ENCODE results near the gene FRMD4B.

FRMD4B gene

GRCh38 chr3:69255928-69256327 is 130.0 kb downstream of the FRMD4B start:
- no peak for DNase-seq (ENCODE audit: low read depth in 1 of 2, low spot score in 1 of 2)
- TF ChIP-seq GABPA (IDR thresholded peaks at IDR 0.05; ENCODE audit: low read depth) (no peak), CTCF (IDR thresholded peaks at IDR 0.05; ENCODE audit: insufficient read depth, low read length) (no peak), REST (IDR thresholded peaks at IDR 0.05; ENCODE audit: insufficient replicate concordance, low read depth) (no peak), SPI1 (IDR thresholded peaks at IDR 0.05; ENCODE audit: borderline replicate concordance, low read depth) (no peak), POLR2AphosphoS5 (IDR thresholded peaks at IDR 0.05; ENCODE audit: low read depth) (no peak)

DNA sequence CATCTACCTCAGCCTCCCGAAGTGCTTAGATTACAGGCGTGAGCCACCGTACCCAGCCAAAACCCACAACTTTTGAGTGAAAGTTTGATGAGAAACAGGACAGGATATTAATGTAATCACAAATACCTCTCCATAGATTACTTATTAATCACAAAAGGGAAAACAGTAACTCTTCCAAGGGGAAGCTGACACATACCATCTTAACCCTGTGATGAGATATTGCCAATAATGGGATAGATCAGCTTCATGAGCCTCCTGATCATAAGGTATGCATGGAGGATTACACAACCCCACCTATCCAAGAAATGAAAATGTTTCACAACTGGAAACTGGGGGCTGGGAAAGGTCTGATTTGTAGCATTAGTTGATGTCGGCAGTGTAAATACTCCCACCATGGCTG is 131.5 kb downstream of the FRMD4B start:
- Histone ChIP-seq H3K27me3 (ENCODE audit: insufficient read depth, poor library complexity, severe bottlenecking) (no peaks in the 10 kb centered on the region), H3K27ac (replicated peaks) (no peak overlapping the region), H3K4me3 (replicated peaks; ENCODE audit: insufficient read depth, low read length) (no peak overlapping the region)
- TF ChIP-seq GABPA (IDR thresholded peaks at IDR 0.05; ENCODE audit: low read depth) (no peak), CTCF (IDR thresholded peaks at IDR 0.05; ENCODE audit: insufficient read depth, low read length) (no peak), POLR2AphosphoS5 (IDR thresholded peaks at IDR 0.05; ENCODE audit: low read depth) (no peak), SPI1 (IDR thresholded peaks at IDR 0.05; ENCODE audit: borderline replicate concordance, low read depth) (no peak), REST (IDR thresholded peaks at IDR 0.05; ENCODE audit: insufficient replicate concordance, low read depth) (no peak)
- no peak for DNase-seq (ENCODE audit: low read depth in 1 of 2, low spot score in 1 of 2)

More at GRCh38 chr3:69255928-69256327, 130.0 kb downstream of the FRMD4B start:
- Histone ChIP-seq H3K27ac (replicated peaks) (no peak overlapping the region), H3K27me3 (ENCODE audit: insufficient read depth, poor library complexity, severe bottlenecking) (no peaks in the 10 kb centered on the region), H3K4me3 (replicated peaks; ENCODE audit: insufficient read depth, low read length) (no peak overlapping the region)

DNA sequence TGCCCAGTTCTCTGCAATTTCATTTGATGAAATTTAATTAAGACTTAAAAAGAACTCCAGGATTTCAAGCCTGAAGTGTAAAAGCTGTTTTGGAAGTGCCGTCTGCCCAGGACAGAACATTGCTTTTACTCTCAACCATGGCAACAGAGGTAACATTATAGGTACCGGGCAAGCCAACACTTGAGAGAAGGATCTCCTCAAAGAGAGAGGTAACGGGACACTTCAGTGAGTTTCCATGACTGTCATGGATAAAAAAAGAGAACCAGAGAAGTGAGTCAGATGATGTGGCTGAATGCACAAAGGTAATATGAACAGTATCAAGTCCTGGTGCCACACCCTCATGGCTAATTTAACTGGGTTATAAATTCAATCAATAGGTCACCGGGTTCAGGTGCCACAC is 133.3 kb downstream of the FRMD4B start:
- Histone ChIP-seq H3K4me3 (replicated peaks; ENCODE audit: insufficient read depth, low read length) (no peak overlapping the region), H3K27ac (replicated peaks) (no peak overlapping the region), H3K27me3 (ENCODE audit: insufficient read depth, poor library complexity, severe bottlenecking) (no peaks in the 10 kb centered on the region)
- no peak for DNase-seq (ENCODE audit: low read depth in 1 of 2, low spot score in 1 of 2)
- TF ChIP-seq GABPA (IDR thresholded peaks at IDR 0.05; ENCODE audit: low read depth) (no peak), POLR2AphosphoS5 (IDR thresholded peaks at IDR 0.05; ENCODE audit: low read depth) (no peak), REST (IDR thresholded peaks at IDR 0.05; ENCODE audit: insufficient replicate concordance, low read depth) (no peak), SPI1 (IDR thresholded peaks at IDR 0.05; ENCODE audit: borderline replicate concordance, low read depth) (no peak), CTCF (IDR thresholded peaks at IDR 0.05; ENCODE audit: insufficient read depth, low read length) (no peak)
